Large intestine (tissue), 3 donors: ENCODE measurements around the gene TCL1B. TPM values are rescaled to one million over a fixed set of nuclear protein-coding genes. Genes with fewer than 3 reads are reported as not detected.
"Not testable (repeated sequence)": the region's sequence is repeated elsewhere in the genome, so short reads cannot be mapped to it uniquely, and the experiment has no call there.

Source experiments
- DNase-seq, 2 donors: peaks; one replicate each; pipeline versions ENCODE4 v3.0.0 to v3.0.0-alpha.2; 2013
- H3K27ac ChIP-seq: one replicate; pipeline ENCODE4 v1.5.1; 2013; ENCODE audit warnings: low read length
- H3K27me3 ChIP-seq: 2 replicates; pipeline ENCODE4 v1.6.1; 2013; ENCODE audit warnings: low read length; ENCODE audit not compliant: control insufficient read depth, insufficient read depth
- H3K36me3 ChIP-seq: 2 replicates; pipeline ENCODE4 v1.6.1; 2013; ENCODE audit warnings: low read length; ENCODE audit not compliant: control insufficient read depth, insufficient read depth
- H3K4me1 ChIP-seq: one replicate; pipeline ENCODE4 v1.6.1; 2013; ENCODE audit warnings: low read length; ENCODE audit not compliant: control insufficient read depth, insufficient read depth
- H3K4me3 ChIP-seq: one replicate; pipeline ENCODE4 v1.5.1; 2013; ENCODE audit warnings: low read length
- H3K9me3 ChIP-seq: one replicate; pipeline ENCODE4 v1.6.1; 2013; ENCODE audit warnings: mild to moderate bottlenecking, low read depth, low read length, moderate library complexity; ENCODE audit not compliant: control insufficient read depth
- WGBS: methylation state at CpG from one replicate; pipeline ENCODE4 v1.1.5; 2013; ENCODE audit warnings: low lambda C conversion rate; ENCODE audit not compliant: insufficient coverage; 5-methylcytosine and 5-hydroxymethylcytosine counted together
- polyA plus RNA-seq: library from polyadenylated mRNA; unstranded; fragments of 120-200 nt; gene quantifications from one replicate; pipeline ENCODE4 v1.2.1, GENCODE V29; 2013

The TCL1B gene
- polyA plus RNA-seq, 1 donor, result 0.03 TPM

DNA sequence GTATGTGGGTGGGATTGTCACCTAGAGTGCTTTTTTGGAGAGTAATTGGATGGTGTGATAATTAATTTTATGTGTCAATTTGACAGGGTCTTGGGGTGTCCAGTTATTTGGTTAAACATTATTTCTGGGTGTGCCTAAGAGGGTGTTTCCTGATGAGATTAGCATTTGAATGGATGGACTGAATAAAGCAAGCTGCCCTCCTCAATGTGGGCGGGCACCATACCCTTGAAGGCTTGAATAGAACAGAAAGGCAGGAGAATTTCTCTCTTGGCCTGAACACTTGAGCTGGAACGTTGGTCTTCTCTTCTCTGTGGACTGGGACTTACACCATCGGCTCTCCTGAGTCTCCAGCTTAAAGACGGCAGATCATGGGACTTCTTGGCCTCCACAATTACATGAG is 28.8 kb upstream of the TCL1B start:
- Histone ChIP-seq H3K4me1 (no peaks in the 10 kb centered on the region), H3K27me3 (peaks cover 38% of the 10 kb centered on the region)
- no CpG with 5 or more reads among the region's 4 CpGs for WGBS

GRCh38 chr14:95659293-95659989 is 26.8 kb upstream of the TCL1B start:
- no peaks in the 10 kb centered on the region for H3K9me3 ChIP-seq
- H3K27me3 ChIP-seq, result peaks cover 41% of the 10 kb centered on the region
- H3K36me3 ChIP-seq, result no peaks in the 10 kb centered on the region
- H3K27ac ChIP-seq, result no peak overlapping the region
- H3K4me1 ChIP-seq, result no peaks in the 10 kb centered on the region
- WGBS, result 100% methylated on average over 1 of the region's 7 CpGs
- H3K4me3 ChIP-seq, result no peak overlapping the region
- DNase-seq, result no peak

More for the DNA sequence above, 28.8 kb upstream of the TCL1B start:
- H3K9me3 ChIP-seq, result no peaks in the 10 kb centered on the region
- no peak overlapping the region for H3K27ac ChIP-seq
- no peak overlapping the region for H3K4me3 ChIP-seq
- H3K36me3 ChIP-seq, result no peaks in the 10 kb centered on the region
- no peak for DNase-seq

DNA sequence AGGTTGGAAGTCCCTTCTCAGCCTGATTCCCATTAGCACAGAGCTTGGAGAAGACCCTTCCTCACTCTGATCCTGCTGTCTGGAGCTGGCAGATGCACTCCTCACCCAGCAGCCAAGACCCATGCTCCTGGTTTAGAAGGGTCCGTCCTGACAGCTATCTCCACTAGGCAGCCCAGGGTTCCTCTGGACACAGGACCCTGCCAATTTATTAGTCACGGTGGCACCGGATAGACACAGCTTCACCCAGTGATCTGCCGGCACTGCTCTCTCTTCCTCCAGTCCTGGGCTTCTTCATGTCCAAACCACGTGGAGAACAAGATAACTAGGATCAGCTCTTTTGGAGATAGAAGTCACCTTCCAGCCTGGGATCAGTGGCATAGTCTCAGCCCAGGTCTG is 26.2 kb upstream of the TCL1B start:
- Histone ChIP-seq H3K4me1 (no peaks in the 10 kb centered on the region), H3K27ac (no peak overlapping the region), H3K27me3 (peaks cover 38% of the 10 kb centered on the region), H3K4me3 (no peak overlapping the region), H3K36me3 (no peaks in the 10 kb centered on the region), H3K9me3 (no peaks in the 10 kb centered on the region)
- DNase-seq, result no peak
- no CpG with 5 or more reads among the region's 5 CpGs for WGBS

- WGBS, result 64% methylated on average over 4 of the region's 13 CpGs
- Histone ChIP-seq H3K4me3 (no peak overlapping the region), H3K4me1 (no peaks in the 10 kb centered on the region), H3K27ac (no peak overlapping the region), H3K9me3 (no peaks in the 10 kb centered on the region), H3K27me3 (peaks cover 43% of the 10 kb centered on the region), H3K36me3 (no peaks in the 10 kb centered on the region)
- DNase-seq, result no peak
Measured at GRCh38 chr14:95660651-95661515, 25.3 kb upstream of the TCL1B start.

DNA sequence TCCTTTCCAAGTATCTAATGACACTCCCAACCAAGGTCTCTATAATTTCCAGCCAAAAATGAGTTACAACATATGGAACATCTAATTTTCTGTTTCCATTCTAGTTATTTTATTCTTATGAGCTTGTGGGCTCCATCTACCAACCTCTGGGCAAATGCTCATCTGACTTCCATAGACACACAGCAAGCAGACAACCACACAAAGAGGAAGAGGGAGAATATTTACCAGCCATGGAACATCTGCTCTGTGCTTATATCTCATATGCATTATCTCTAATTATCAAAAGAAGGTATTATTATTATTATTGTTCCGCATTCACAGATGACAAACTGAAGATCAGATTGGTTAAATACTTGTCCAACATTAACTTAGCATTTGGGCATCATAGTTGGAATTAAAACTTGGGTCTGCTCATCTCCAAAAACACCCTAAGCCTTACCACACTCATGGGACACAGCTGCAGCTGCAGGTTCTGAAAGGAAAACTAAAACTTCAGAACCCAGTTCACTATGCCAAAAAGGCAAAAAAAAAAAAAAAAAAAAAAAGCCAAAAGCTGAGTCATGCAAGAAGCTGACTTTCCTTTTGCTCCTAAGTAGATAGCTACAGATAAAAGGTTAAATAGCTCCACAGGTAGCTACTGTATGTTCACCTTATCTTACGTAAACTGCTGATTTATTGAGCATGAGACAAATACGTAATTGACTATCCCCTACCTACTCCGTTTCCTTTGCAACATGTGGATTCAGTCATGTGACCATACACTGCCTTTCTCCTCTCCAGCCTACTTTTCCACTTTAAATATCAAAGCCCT is 23.6 kb upstream of the TCL1B start:
- Histone ChIP-seq H3K9me3 (no peaks in the 10 kb centered on the region), H3K4me1 (no peaks in the 10 kb centered on the region), H3K4me3 (no peak overlapping the region), H3K27me3 (peaks cover 49% of the 10 kb centered on the region), H3K36me3 (no peaks in the 10 kb centered on the region), H3K27ac (no peak overlapping the region)
- 44% methylated on average over 3 of the region's 4 CpGs for WGBS
- peak in 1 of 2 donors; percentile 41 for DNase-seq

DNA sequence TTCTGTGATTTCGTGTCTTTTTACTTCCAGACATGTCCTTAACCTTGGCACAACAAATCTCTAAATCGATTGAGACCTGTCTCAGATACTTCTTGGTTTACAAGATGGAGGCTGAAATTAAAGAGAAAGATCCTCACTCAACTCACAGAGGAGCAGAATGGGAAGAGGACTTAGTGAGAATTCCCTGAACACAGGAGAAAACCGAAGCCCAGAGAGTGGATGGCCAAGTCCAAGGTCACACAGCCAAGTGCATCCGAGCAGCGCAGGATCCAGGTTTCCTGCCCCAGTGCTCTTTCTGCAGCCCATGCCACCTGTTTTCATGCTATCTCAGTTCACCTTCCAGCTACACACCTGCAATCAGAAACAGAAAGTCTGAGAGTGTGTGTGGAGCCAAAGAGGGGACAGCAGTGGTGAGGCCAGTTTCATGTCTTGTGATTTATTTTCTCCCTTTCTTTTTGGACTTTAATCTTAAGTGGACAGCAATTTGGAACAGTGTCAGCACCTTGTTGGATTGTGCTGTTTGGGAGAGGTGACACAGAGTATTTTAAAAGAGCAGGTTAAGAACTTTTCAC is 22.9 kb upstream of the TCL1B start:
- H3K9me3 ChIP-seq, result no peaks in the 10 kb centered on the region
- H3K27ac ChIP-seq, result no peak overlapping the region
- peaks cover 49% of the 10 kb centered on the region for H3K27me3 ChIP-seq
- no peak overlapping the region for H3K4me3 ChIP-seq
- no CpG with 5 or more reads among the region's 5 CpGs for WGBS
- H3K4me1 ChIP-seq, result no peaks in the 10 kb centered on the region
- no peak for DNase-seq
- no peaks in the 10 kb centered on the region for H3K36me3 ChIP-seq

DNA sequence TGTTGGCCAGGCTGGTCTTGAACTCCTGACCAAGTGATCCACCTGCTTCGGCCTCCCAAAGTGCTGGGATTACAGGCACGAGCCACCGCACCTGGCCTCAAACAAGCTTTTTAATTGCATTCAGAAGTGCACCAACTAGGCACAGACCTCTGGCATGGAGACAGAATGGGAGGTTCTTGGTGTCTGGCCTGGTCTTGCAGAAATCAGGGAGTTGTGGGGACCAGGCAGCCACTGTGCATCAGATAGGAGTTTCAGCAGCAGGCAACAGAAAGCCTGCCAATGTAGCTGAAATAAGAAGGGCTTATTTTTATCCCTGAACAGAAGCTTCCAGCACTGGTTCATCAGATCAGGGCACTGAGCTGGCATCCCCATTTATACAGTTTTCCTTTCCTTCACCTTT is 22.2 kb upstream of the TCL1B start:
- Histone ChIP-seq H3K4me3 (no peak overlapping the region), H3K27ac (no peak overlapping the region), H3K9me3 (no peaks in the 10 kb centered on the region), H3K4me1 (no peaks in the 10 kb centered on the region), H3K27me3 (peaks cover 45% of the 10 kb centered on the region), H3K36me3 (no peaks in the 10 kb centered on the region)
- no CpG with 5 or more reads among the region's 3 CpGs for WGBS
- no peak for DNase-seq

- Histone ChIP-seq H3K9me3 (no peaks in the 10 kb centered on the region), H3K27ac (no peak overlapping the region), H3K36me3 (no peaks in the 10 kb centered on the region), H3K4me3 (no peak overlapping the region), H3K27me3 (peaks cover 42% of the 10 kb centered on the region), H3K4me1 (no peaks in the 10 kb centered on the region)
- DNase-seq, result no peak
- no CpG with 5 or more reads among the region's 8 CpGs for WGBS
Measured at GRCh38 chr14:95664546-95664945, 21.7 kb upstream of the TCL1B start.

- not testable (repeated sequence) for DNase-seq, H3K27ac ChIP-seq, H3K36me3 ChIP-seq, H3K9me3 ChIP-seq, H3K4me1 ChIP-seq, H3K4me3 ChIP-seq
- H3K27me3 ChIP-seq, result peaks cover 33% of the 10 kb centered on the region
- WGBS, result no CpG with 5 or more reads among the region's 8 CpGs
Measured at GRCh38 chr14:95665530-95665929, 20.7 kb upstream of the TCL1B start.

- Histone ChIP-seq H3K4me1 (no peaks in the 10 kb centered on the region), H3K27me3 (peaks cover 28% of the 10 kb centered on the region), H3K4me3 (no peak overlapping the region), H3K36me3 (no peaks in the 10 kb centered on the region), H3K27ac (no peak overlapping the region), H3K9me3 (no peaks in the 10 kb centered on the region)
- no CpG with 5 or more reads among the region's 5 CpGs for WGBS
- no peak for DNase-seq
Measured at GRCh38 chr14:95666450-95666849, 19.8 kb upstream of the TCL1B start.
